HG03066 (cell line): ENCODE data around the gene ZSCAN20.

ENCODE experiments used
- ATAC-seq: cut with Tn5 transposase; IDR thresholded peaks from one replicate; pipeline ENCODE4 v1.9.1; 2021; ENCODE audit warnings: low read depth; ENCODE audit not compliant: unreplicated experiment

The ZSCAN20 gene

GRCh38 chr1:33524586-33524985 lies 52.1 kb downstream of the ZSCAN20 start:
- no peak for ATAC-seq

GRCh38 chr1:33527934-33528333 lies 55.5 kb downstream of the ZSCAN20 start:
- ATAC-seq = no peak

GRCh38 chr1:33529957-33530356 lies 57.5 kb downstream of the ZSCAN20 start:
- no peak for ATAC-seq

GRCh38 chr1:33532250-33532649 lies 59.8 kb downstream of the ZSCAN20 start:
- ATAC-seq = no peak

GRCh38 chr1:33532936-33533335 lies 60.5 kb downstream of the ZSCAN20 start:
- ATAC-seq = no peak

GRCh38 chr1:33535334-33535733 lies 62.9 kb downstream of the ZSCAN20 start:
- no peak for ATAC-seq

- no peak for ATAC-seq
Observed at GRCh38 chr1:33537885-33538284, 65.4 kb downstream of the ZSCAN20 start.

- ATAC-seq = no peak
Observed at GRCh38 chr1:33541966-33542365, 69.5 kb downstream of the ZSCAN20 start.
